ENCODE measurements around the gene COX7B. TPM values are rescaled to one million over a fixed set of nuclear protein-coding genes. Genes with fewer than 3 reads are reported as not detected.

The COX7B gene
- total and polyA plus RNA-seq, 2 of the 8 experiments (the other 6 are each of a cell fraction or from before 2014, with no cell fraction given), result 268 to 974 TPM

GRCh38 chrX:77953302-77953701 lies 54.0 kb downstream of the COX7B start:
- Histone ChIP-seq H3K14ac (ENCODE audit: insufficient read length) (no peak overlapping the region), H4K8ac (ENCODE audit: extremely low read depth, insufficient read depth, low read length) (no peak overlapping the region), H3K27ac (ENCODE audit: low read depth, low read length) (no peak overlapping the region), H3K56ac (replicated peaks; ENCODE audit: insufficient read length, low read depth, low read length) (no peak overlapping the region), H2BK20ac (ENCODE audit: low read length) (no peak overlapping the region), H4K91ac (replicated peaks; ENCODE audit: insufficient read length, low read length) (no peak overlapping the region), H3K27me3 (replicated peaks in 1 of 4; ENCODE audit: control insufficient read depth in 3 of 4, extremely low read depth in 1 of 4, insufficient read depth in 3 of 4, low read length in 3 of 4) (no peaks in the 10 kb centered on the region), H3K9me3 (ENCODE audit: insufficient read depth in 2 of 2, low read depth in 1 of 2, low read length in 1 of 2) (no peaks in the 10 kb centered on the region), H3K79me1 (ENCODE audit: low read depth, low read length) (no peaks in the 10 kb centered on the region), H3K18ac (ENCODE audit: extremely low read depth, low read length) (no peak overlapping the region), H4K5ac (ENCODE audit: insufficient read length, low read depth, low read length) (no peak overlapping the region), H2BK12ac (ENCODE audit: low read depth, low read length) (no peak overlapping the region), H3K9ac (replicated peaks in 1 of 4; ENCODE audit: extremely low read depth in 1 of 4, low read depth in 3 of 4, low read length in 3 of 4) (no peak overlapping the region), H4K20me1 (replicated peaks in 1 of 2; ENCODE audit: control insufficient read depth in 1 of 2, insufficient read depth in 2 of 2, low read length in 2 of 2) (no peaks in the 10 kb centered on the region), H3K4me1 (replicated peaks in 1 of 4; ENCODE audit: control insufficient read depth in 3 of 4, insufficient read depth in 4 of 4, low read length in 3 of 4) (no peaks in the 10 kb centered on the region), H2AK5ac (ENCODE audit: low read depth, low read length) (no peak overlapping the region), H3K4me2 (ENCODE audit: insufficient read depth in 1 of 2, low read depth in 2 of 2, low read length in 2 of 2) (no peak overlapping the region), H3K23ac (ENCODE audit: insufficient read length) (no peak overlapping the region), H2BK120ac (replicated peaks; ENCODE audit: low read depth, low read length) (no peak overlapping the region), H3K23me2 (ENCODE audit: low read depth, low read length) (no peaks in the 10 kb centered on the region), H3K4me3 (ENCODE audit: extremely low read depth in 1 of 4, insufficient read depth in 2 of 4, low read depth in 3 of 4, low read length in 4 of 4) (no peak overlapping the region), H3K36me3 (ENCODE audit: control insufficient read depth in 2 of 4, insufficient read depth in 4 of 4, low read length in 3 of 4) (no peaks in the 10 kb centered on the region), H2BK5ac (ENCODE audit: low read depth, low read length) (no peak overlapping the region), H3K4ac (replicated peaks; ENCODE audit: insufficient read length, low read depth, low read length) (no peak overlapping the region), H2BK15ac (ENCODE audit: low read length) (no peak overlapping the region), H3K79me2 (ENCODE audit: control insufficient read depth in 1 of 2, insufficient read depth in 2 of 2, low read length in 2 of 2) (no peaks in the 10 kb centered on the region), H2AFZ (ENCODE audit: low read length) (no peak overlapping the region)
- ChIA-PET CTCF (ENCODE audit: partially characterized antibody) (no interaction called here), POLR2A (ENCODE audit: partially characterized antibody) (no interaction called here)
- TF ChIP-seq KDM5A (IDR thresholded peaks at IDR 0.05; ENCODE audit: low read length), result no peak
- TF ChIP-seq HDAC6 (IDR thresholded peaks at IDR 0.05; ENCODE audit: low read depth, low read length), result no peak
- no peak for TF ChIP-seq CREB1 (IDR thresholded peaks at IDR 0.05)
- no peak for TF ChIP-seq CHD1 (IDR thresholded peaks at IDR 0.05; ENCODE audit: low read depth, low read length)
- TF ChIP-seq CBX8 (IDR thresholded peaks at IDR 0.05; ENCODE audit: borderline replicate concordance, low read depth, low read length), result no peak
- TF ChIP-seq SIRT6 (IDR thresholded peaks at IDR 0.05; ENCODE audit: low read length), result no peak
- no peak for TF ChIP-seq CTCF (IDR thresholded peaks at IDR 0.05; ENCODE audit: control extremely low read depth in 1 of 3, insufficient read depth in 1 of 3, low read depth in 1 of 3, low read length in 3 of 3)
- TF ChIP-seq SIN3A (conservative IDR thresholded peaks at IDR 0.05 in 1 of 2, IDR thresholded peaks at IDR 0.05 in 1 of 2; ENCODE audit: low read depth in 1 of 2, low read length in 2 of 2), result no peak
- FAIRE-seq, result no peak
- DNase-seq (ENCODE audit: low read depth in 1 of 2, low spot score in 2 of 2), result no peak
- 92% methylated on average over 1 of the region's 1 CpG; no CpG with 5 or more reads in 1 of the 2 experiments for WGBS, 2 experiments (ENCODE audit: extremely low coverage in 1 of 2, insufficient coverage in 1 of 2, insufficient read length in 1 of 2, insufficient replicate concordance in 2 of 2, low coverage in 1 of 2, low lambda C conversion rate in 2 of 2, missing lambda C conversion rate in 1 of 2)
